Bone marrow (tissue), 2 donors: ENCODE results near the gene PRDM1.

Experiments used
- DNase-seq, 2 donors: peaks; one replicate each; lab custom pipeline; 2025; lab: John Stamatoyannopoulos, UW

The PRDM1 gene

GRCh38 chr6:106085984-106086813 is at the start of gene PRDM1:
Gene PRDM1, plus strand, starts transcription at chr6:106086336. Its CDS starts 218 bp downstream, at chr6:106086554.
- peak; percentile 56 to 88 for DNase-seq

- DNase-seq: no peak
Observed at GRCh38 chr6:106037060-106037459, 49.1 kb upstream of the PRDM1 start.

- DNase-seq: no peak
Observed at GRCh38 chr6:106039897-106040592, 46.1 kb upstream of the PRDM1 start.

GRCh38 chr6:106044151-106044550 is 42.0 kb upstream of the PRDM1 start:
- no peak for DNase-seq

- no peak for DNase-seq
Observed at GRCh38 chr6:106045077-106045476, 41.1 kb upstream of the PRDM1 start.

GRCh38 chr6:106046116-106046853 is 39.9 kb upstream of the PRDM1 start:
- DNase-seq: no peak

GRCh38 chr6:106046854-106047200 is 39.3 kb upstream of the PRDM1 start:
- no peak for DNase-seq

- no peak for DNase-seq
Observed at GRCh38 chr6:106048336-106048735, 37.8 kb upstream of the PRDM1 start.

GRCh38 chr6:106050538-106050937 is 35.6 kb upstream of the PRDM1 start:
- no peak for DNase-seq

GRCh38 chr6:106051226-106051625 is 34.9 kb upstream of the PRDM1 start:
- DNase-seq: no peak

GRCh38 chr6:106053484-106054205 is 32.5 kb upstream of the PRDM1 start:
- no peak for DNase-seq

GRCh38 chr6:106055489-106055888 is 30.6 kb upstream of the PRDM1 start:
- no peak for DNase-seq

- DNase-seq: no peak
Observed at GRCh38 chr6:106056060-106056745, 29.9 kb upstream of the PRDM1 start.

GRCh38 chr6:106056746-106057390 is 29.3 kb upstream of the PRDM1 start:
- DNase-seq: no peak

GRCh38 chr6:106059331-106059730 is 26.8 kb upstream of the PRDM1 start:
- DNase-seq: no peak

- DNase-seq: no peak
Observed at GRCh38 chr6:106060167-106060566, 26.0 kb upstream of the PRDM1 start.

GRCh38 chr6:106063448-106063850 is 22.7 kb upstream of the PRDM1 start:
- DNase-seq: no peak

- DNase-seq: no peak
Observed at GRCh38 chr6:106064142-106064541, 22.0 kb upstream of the PRDM1 start.

- DNase-seq: no peak
Observed at GRCh38 chr6:106064756-106065155, 21.4 kb upstream of the PRDM1 start.

- DNase-seq: no peak
Observed at GRCh38 chr6:106066989-106067388, 19.1 kb upstream of the PRDM1 start.

- DNase-seq: no peak
Observed at GRCh38 chr6:106069478-106069877, 16.7 kb upstream of the PRDM1 start.
